ENCODE measurements around the gene ZBBX. TPM values are rescaled to one million over a fixed set of nuclear protein-coding genes. Genes with fewer than 3 reads are reported as not detected.

ZBBX gene
- total RNA-seq, 3 donors from 2014 or later (not counting 1 experiment from before 2014, with no cell fraction given): not detected

Other genes starting within 250 kb of the ZBBX start
- not detected for gene SERPINI2, start 93.7 kb upstream of the ZBBX start, total RNA-seq

All from natural killer cell (primary cell).